NCI-H510A treated with DMSO at 0.1 percent for 48 hours (cell line): Measurements from ENCODE around the gene C1QTNF5.
"Not testable (repeated sequence)": the region's sequence is repeated elsewhere in the genome, so short reads cannot be mapped to it uniquely, and the experiment has no call there.

Experiments
- DNase-seq: peaks from one replicate; lab custom pipeline; 2025; lab: John Stamatoyannopoulos, UW

C1QTNF5 gene

GRCh38 chr11:119340335-119341221, at the start of gene C1QTNF5:
Gene C1QTNF5 (minus strand): TSS chr11:119340883. CDS start chr11:119340397, 486 bp downstream.
- DNase-seq: no peak

GRCh38 chr11:119389611-119390254, 49.0 kb upstream of the C1QTNF5 start:
- peak; percentile 89 for DNase-seq

- DNase-seq: no peak
Measured at GRCh38 chr11:119388103-119388502, 47.4 kb upstream of the C1QTNF5 start.

- no peak for DNase-seq
Measured at GRCh38 chr11:119384332-119384731, 43.6 kb upstream of the C1QTNF5 start.

GRCh38 chr11:119382513-119382912, 41.8 kb upstream of the C1QTNF5 start:
- not testable (repeated sequence) for DNase-seq

GRCh38 chr11:119382101-119382500, 41.4 kb upstream of the C1QTNF5 start:
- DNase-seq: peak; percentile 36

- peak; percentile 95 for DNase-seq
Measured at GRCh38 chr11:119381181-119381988, 40.7 kb upstream of the C1QTNF5 start, which contains the start of gene USP2. Gene USP2 (minus strand): TSS chr11:119381690. CDS start chr11:119373480, 8,210 bp downstream.

- no peak for DNase-seq
Measured at GRCh38 chr11:119380827-119381180, 40.1 kb upstream of the C1QTNF5 start.

GRCh38 chr11:119380160-119380826, 39.6 kb upstream of the C1QTNF5 start:
- no peak for DNase-seq

GRCh38 chr11:119378851-119379465, 38.3 kb upstream of the C1QTNF5 start:
- no peak for DNase-seq

GRCh38 chr11:119377961-119378667, 37.4 kb upstream of the C1QTNF5 start:
- peak; percentile 30 for DNase-seq

- no peak for DNase-seq
Measured at GRCh38 chr11:119377112-119377901, 36.6 kb upstream of the C1QTNF5 start.

GRCh38 chr11:119376197-119376847, 35.6 kb upstream of the C1QTNF5 start:
- DNase-seq: peak; percentile 79

- peak; percentile 28 for DNase-seq
Measured at GRCh38 chr11:119375337-119376196, 34.9 kb upstream of the C1QTNF5 start.

- DNase-seq: peak; percentile 10
Measured at GRCh38 chr11:119374632-119375336, 34.1 kb upstream of the C1QTNF5 start.

- peak; percentile 74 for DNase-seq
Measured at GRCh38 chr11:119373921-119374631, 33.4 kb upstream of the C1QTNF5 start.
